Measurements from ENCODE around the gene SLC25A25.
A peak's percentile ranks its signal among the peaks of the same experiment; 100 is the strongest.

SLC25A25 gene

DNA sequence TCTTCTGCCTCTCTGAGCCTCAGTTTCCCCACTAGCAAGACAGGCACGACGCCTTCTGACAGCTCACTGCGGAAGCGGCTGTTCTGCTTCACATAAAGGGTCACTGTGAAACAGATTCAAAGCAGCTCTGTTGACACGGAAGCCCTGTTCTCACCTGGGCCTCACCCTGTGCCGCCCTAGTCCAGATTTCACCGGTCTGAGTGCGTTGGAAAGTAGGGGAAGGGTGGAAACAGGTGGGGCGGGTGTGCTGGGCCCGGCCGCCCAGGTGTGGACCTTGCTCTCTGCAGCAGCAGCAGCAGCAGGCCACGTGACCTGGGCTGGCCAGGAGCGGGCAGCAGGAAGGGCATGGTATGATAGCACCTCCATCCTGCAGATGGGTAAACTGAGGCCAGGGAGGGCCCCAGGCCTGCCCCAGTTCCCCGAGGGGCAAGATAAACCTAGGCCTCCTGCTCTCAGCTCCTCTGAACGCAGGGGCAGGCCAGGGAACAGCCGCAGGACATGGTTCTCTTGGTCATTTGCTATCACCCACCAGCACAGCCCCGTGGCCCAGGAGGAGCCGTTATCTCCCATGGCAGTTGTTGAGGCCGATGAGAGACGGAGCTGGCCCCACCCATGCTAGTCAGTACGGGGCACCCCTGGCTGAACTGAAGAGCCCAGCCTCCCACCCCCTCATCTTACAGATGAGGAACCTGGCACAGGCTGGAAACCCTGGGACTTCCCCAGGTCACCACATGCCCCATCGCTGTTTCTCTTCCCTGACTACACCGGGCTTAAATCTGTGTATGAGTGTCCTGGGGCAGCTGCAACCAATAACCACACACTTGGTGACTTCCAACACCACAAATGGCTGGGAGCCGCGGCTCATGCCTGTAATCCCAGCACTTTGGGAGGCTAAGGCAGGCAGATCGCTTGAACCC, 47.4 kb downstream of the SLC25A25 start:
- Histone ChIP-seq H3K4me1 (no peaks in the 10 kb centered on the region), H3K36me3 (ENCODE audit: control insufficient read depth, insufficient read depth, low read length) (no peaks in the 10 kb centered on the region), H3K4me3 (ENCODE audit: low read depth, low read length) (no peak overlapping the region), H2AFZ (no peak overlapping the region), H3K27ac (no peak overlapping the region), H3K9me3 (ENCODE audit: control insufficient read depth, low read length) (no peaks in the 10 kb centered on the region), H3K79me2 (no peaks in the 10 kb centered on the region), H3K27me3 (ENCODE audit: control insufficient read depth, insufficient read depth, low read length) (no peaks in the 10 kb centered on the region), H3K4me2 (ENCODE audit: low read length) (no peak overlapping the region), H3K9ac (no peak overlapping the region)
- TF ChIP-seq, protein P1, sequence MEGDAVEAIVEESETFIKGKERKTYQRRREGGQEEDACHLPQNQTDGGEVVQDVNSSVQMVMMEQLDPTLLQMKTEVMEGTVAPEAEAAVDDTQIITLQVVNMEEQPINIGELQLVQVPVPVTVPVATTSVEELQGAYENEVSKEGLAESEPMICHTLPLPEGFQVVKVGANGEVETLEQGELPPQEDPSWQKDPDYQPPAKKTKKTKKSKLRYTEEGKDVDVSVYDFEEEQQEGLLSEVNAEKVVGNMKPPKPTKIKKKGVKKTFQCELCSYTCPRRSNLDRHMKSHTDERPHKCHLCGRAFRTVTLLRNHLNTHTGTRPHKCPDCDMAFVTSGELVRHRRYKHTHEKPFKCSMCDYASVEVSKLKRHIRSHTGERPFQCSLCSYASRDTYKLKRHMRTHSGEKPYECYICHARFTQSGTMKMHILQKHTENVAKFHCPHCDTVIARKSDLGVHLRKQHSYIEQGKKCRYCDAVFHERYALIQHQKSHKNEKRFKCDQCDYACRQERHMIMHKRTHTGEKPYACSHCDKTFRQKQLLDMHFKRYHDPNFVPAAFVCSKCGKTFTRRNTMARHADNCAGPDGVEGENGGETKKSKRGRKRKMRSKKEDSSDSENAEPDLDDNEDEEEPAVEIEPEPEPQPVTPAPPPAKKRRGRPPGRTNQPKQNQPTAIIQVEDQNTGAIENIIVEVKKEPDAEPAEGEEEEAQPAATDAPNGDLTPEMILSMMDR (IDR thresholded peaks at IDR 0.05), result no peak

DNA sequence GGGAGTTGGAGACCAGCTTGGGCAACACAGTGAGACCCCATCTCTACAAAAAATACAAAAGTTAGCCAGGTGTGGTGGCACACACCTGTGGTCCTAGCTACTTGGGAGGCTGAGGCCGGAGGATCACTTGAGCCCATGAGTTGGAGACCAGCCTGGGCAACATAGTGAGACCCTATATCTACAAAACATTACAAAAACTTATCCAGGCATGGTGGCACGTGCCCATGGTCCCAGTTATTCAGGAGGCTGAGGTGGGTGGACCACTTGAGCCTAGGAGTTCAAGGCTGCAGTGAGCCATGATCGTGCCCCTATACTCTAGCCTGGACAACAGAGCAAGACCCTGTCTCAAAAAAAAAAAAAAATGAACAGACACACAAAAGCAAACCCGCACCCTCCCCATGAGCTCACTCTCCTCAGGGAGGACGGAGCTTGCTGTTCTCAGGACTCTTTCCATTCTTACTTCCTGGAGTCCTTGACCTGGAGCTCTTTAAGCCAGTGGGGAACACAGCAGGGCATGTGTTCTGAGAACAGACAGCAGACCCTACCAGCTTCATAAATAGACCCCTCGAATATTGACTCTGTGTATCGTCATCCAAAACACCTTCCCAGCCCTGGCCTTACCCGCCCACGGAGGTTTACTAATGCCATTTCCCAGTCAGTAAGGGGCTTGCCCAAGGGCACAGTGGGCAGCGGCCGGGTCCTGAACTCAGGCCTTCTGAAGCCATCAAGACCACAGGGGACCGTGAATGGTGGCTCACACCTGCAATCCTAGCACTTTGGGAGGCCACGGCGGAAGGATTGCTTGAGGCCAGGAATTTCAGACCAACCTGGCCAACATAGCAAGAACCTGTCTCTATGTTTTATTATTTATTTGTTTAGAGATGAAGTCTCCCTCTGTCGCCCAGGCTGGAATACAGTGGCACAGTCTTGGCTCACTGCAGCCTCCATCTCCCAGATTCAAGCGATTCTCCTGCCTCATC, 48.4 kb downstream of the SLC25A25 start:
- Histone ChIP-seq H3K27me3 (ENCODE audit: control insufficient read depth, insufficient read depth, low read length) (no peaks in the 10 kb centered on the region), H3K9me3 (ENCODE audit: control insufficient read depth, low read length) (no peaks in the 10 kb centered on the region), H3K79me2 (no peaks in the 10 kb centered on the region), H2AFZ (no peak overlapping the region), H3K4me3 (ENCODE audit: low read depth, low read length) (no peak overlapping the region), H3K4me1 (no peaks in the 10 kb centered on the region), H3K9ac (no peak overlapping the region), H3K27ac (no peak overlapping the region), H3K36me3 (ENCODE audit: control insufficient read depth, insufficient read depth, low read length) (no peaks in the 10 kb centered on the region), H3K4me2 (ENCODE audit: low read length) (no peak overlapping the region)
- TF ChIP-seq, protein P1 (IDR thresholded peaks at IDR 0.05), result no peak

DNA sequence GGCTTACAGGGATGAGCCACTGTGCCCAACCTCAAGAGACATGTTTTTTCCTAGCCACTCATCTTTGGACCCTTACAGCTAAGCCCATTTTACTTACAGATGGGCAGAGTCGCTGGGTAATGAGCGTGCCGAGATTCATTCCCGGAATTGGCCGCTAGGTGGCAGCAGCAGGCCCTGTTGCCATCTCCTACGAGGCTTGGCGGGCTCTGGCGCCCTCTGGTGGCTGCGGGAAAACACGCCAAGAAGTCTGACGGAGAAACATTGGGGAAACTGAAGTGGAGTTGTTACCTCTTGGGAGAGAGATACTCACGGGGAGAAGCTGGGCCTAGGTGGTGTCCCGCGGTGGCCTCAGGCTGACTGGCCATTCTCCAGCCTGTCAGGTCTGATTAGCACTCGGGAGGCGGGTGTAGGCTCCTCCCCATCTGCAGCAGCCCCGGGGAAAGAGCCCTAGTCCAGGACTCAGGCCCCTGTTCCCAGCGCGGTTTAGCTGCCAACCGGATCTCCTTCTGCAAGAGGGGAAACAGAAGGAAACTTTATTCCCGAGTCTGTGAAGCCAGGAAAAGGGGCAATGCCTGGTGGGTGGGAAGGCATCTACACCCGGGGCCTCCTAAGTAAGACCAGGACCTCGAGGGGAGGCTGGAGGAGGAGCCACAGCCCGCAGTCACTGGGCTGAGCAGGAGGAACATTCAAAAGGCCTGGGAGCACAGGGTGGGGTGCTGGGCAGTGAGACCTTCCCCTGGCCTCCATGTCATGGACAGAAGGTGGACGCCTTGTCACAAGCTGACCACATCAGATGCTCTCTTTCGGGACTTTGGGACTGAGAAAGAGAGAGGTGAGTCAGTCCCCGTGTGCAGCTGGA, 49.8 kb downstream of the SLC25A25 start:
- H3K27me3 ChIP-seq (ENCODE audit: control insufficient read depth, insufficient read depth, low read length), result no peaks in the 10 kb centered on the region
- peak overlapping the region; percentile 28 for H2AFZ ChIP-seq
- no peak overlapping the region for H3K4me2 ChIP-seq (ENCODE audit: low read length)
- no peaks in the 10 kb centered on the region for H3K9me3 ChIP-seq (ENCODE audit: control insufficient read depth, low read length)
- H3K36me3 ChIP-seq (ENCODE audit: control insufficient read depth, insufficient read depth, low read length), result no peaks in the 10 kb centered on the region
- H3K79me2 ChIP-seq, result no peaks in the 10 kb centered on the region
- TF ChIP-seq, protein P1 (IDR thresholded peaks at IDR 0.05), result peak; percentile 99
- no peaks in the 10 kb centered on the region for H3K4me1 ChIP-seq
- H3K27ac ChIP-seq, result no peak overlapping the region
- H3K9ac ChIP-seq, result no peak overlapping the region
- no peak overlapping the region for H3K4me3 ChIP-seq (ENCODE audit: low read depth, low read length)

DNA sequence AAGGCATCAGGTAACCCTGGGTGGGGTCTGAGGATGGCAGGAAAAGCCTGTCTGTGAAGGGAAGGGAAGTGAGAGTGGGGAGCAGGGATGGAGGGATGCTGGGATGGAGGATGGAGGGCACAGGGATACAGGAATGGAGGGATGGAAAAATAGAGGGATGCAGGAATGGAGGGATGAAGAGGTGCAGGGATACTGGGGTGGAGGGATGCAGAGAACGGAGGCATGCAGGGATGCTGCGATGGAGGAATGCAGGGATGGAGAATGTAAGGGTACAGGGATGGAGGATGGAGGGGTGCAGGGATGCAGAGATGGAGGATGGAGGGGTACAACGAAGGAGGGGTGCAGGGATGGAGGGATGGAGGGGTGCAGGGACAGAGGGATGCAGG, 50.4 kb downstream of the SLC25A25 start:
- H3K27ac ChIP-seq, result no peak overlapping the region
- TF ChIP-seq, protein P1 (IDR thresholded peaks at IDR 0.05), result no peak
- no peaks in the 10 kb centered on the region for H3K36me3 ChIP-seq (ENCODE audit: control insufficient read depth, insufficient read depth, low read length)
- no peak overlapping the region for H2AFZ ChIP-seq
- no peaks in the 10 kb centered on the region for H3K27me3 ChIP-seq (ENCODE audit: control insufficient read depth, insufficient read depth, low read length)
- H3K4me2 ChIP-seq (ENCODE audit: low read length), result no peak overlapping the region
- no peak overlapping the region for H3K4me3 ChIP-seq (ENCODE audit: low read depth, low read length)
- no peaks in the 10 kb centered on the region for H3K79me2 ChIP-seq
- no peak overlapping the region for H3K9ac ChIP-seq
- no peaks in the 10 kb centered on the region for H3K9me3 ChIP-seq (ENCODE audit: control insufficient read depth, low read length)
- H3K4me1 ChIP-seq, result no peaks in the 10 kb centered on the region
